ENCODE data around the gene PSAP.

Gene PSAP

GRCh38 chr10:71829896-71830295, 21.2 kb downstream of the PSAP start:
- no peak overlapping the region for H2BK12ac ChIP-seq (ENCODE audit: low read length in 2 of 2)
- no peak overlapping the region for H2BK5ac ChIP-seq (ENCODE audit: low read depth, low read length, poor library complexity, severe bottlenecking)
- no peak overlapping the region for H3K4ac ChIP-seq (ENCODE audit: low read depth in 1 of 2, low read length in 2 of 2)
- DNase-seq, result no peak
- H3K4me1 ChIP-seq (ENCODE audit: control insufficient read depth, insufficient read depth, low read depth, low read length), result peaks cover 14% of the 10 kb centered on the region
- H3K4me2 ChIP-seq (ENCODE audit: low read length, poor library complexity, severe bottlenecking), result no peak overlapping the region
- H3K27ac ChIP-seq (ENCODE audit: low read length, poor library complexity, severe bottlenecking), result no peak overlapping the region
- no peak overlapping the region for H3K14ac ChIP-seq (ENCODE audit: low read length in 2 of 2)
- H2AK5ac ChIP-seq (ENCODE audit: low read length, severe bottlenecking), result no peak overlapping the region
- no peak overlapping the region for H2BK120ac ChIP-seq (ENCODE audit: low read depth, low read length)
- no peak overlapping the region for H3K9ac ChIP-seq (ENCODE audit: low read length)
- no peaks in the 10 kb centered on the region for H3K9me3 ChIP-seq (ENCODE audit: control insufficient read depth, low read length)
- WGBS, result 100% methylated on average over 1 of the region's 5 CpGs
- H3K36me3 ChIP-seq (ENCODE audit: control insufficient read depth in 1 of 2, insufficient read depth in 2 of 2, low read depth in 1 of 2, low read length in 2 of 2), result peaks cover 68 to 89% of the 10 kb centered on the region in 2 experiments
- H3K27me3 ChIP-seq (ENCODE audit: control insufficient read depth in 1 of 2, insufficient read depth in 1 of 2, low read length in 2 of 2), result no peaks in the 10 kb centered on the region
- no peak overlapping the region for H2BK15ac ChIP-seq (ENCODE audit: low read depth, poor library complexity, severe bottlenecking)
- H2AFZ ChIP-seq (ENCODE audit: low read depth, low read length), result no peak overlapping the region
- no peak overlapping the region for H3K23ac ChIP-seq (ENCODE audit: low read length in 2 of 2)
- H4K8ac ChIP-seq (ENCODE audit: low read length), result no peak overlapping the region
- H3K79me1 ChIP-seq (replicated peaks; ENCODE audit: low read length, poor library complexity, severe bottlenecking), result peaks cover 55% of the 10 kb centered on the region
- no peak overlapping the region for H3K18ac ChIP-seq (ENCODE audit: low read depth in 1 of 2, low read length in 2 of 2)
- no peak overlapping the region for H3K4me3 ChIP-seq (ENCODE audit: insufficient read depth in 1 of 2, low read depth in 1 of 2, low read length in 2 of 2)
- no peak overlapping the region for H4K91ac ChIP-seq (ENCODE audit: low read length)

- no peak for DNase-seq
- Histone ChIP-seq H4K91ac (ENCODE audit: low read length) (no peak overlapping the region), H3K4me1 (ENCODE audit: control insufficient read depth, insufficient read depth, low read depth, low read length) (peaks cover 10% of the 10 kb centered on the region), H3K14ac (ENCODE audit: low read length in 2 of 2) (no peak overlapping the region), H2BK120ac (ENCODE audit: low read depth, low read length) (no peak overlapping the region), H3K36me3 (ENCODE audit: control insufficient read depth in 1 of 2, insufficient read depth in 2 of 2, low read depth in 1 of 2, low read length in 2 of 2) (peaks cover 67 to 95% of the 10 kb centered on the region in 2 experiments), H4K8ac (ENCODE audit: low read length) (no peak overlapping the region), H2AK5ac (ENCODE audit: low read length, severe bottlenecking) (no peak overlapping the region), H3K27me3 (ENCODE audit: control insufficient read depth in 1 of 2, insufficient read depth in 1 of 2, low read length in 2 of 2) (no peaks in the 10 kb centered on the region), H2BK12ac (ENCODE audit: low read length in 2 of 2) (no peak overlapping the region), H3K27ac (ENCODE audit: low read length, poor library complexity, severe bottlenecking) (no peak overlapping the region), H3K4me2 (ENCODE audit: low read length, poor library complexity, severe bottlenecking) (no peak overlapping the region), H2BK15ac (ENCODE audit: low read depth, poor library complexity, severe bottlenecking) (no peak overlapping the region), H3K23ac (ENCODE audit: low read length in 2 of 2) (no peak overlapping the region), H3K9ac (ENCODE audit: low read length) (no peak overlapping the region), H3K79me1 (replicated peaks; ENCODE audit: low read length, poor library complexity, severe bottlenecking) (peaks cover 54% of the 10 kb centered on the region), H2AFZ (ENCODE audit: low read depth, low read length) (no peak overlapping the region), H3K18ac (ENCODE audit: low read depth in 1 of 2, low read length in 2 of 2) (no peak overlapping the region), H3K9me3 (ENCODE audit: control insufficient read depth, low read length) (no peaks in the 10 kb centered on the region), H3K4me3 (ENCODE audit: insufficient read depth in 1 of 2, low read depth in 1 of 2, low read length in 2 of 2) (no peak overlapping the region), H2BK5ac (ENCODE audit: low read depth, low read length, poor library complexity, severe bottlenecking) (no peak overlapping the region), H3K4ac (ENCODE audit: low read depth in 1 of 2, low read length in 2 of 2) (no peak overlapping the region)
- WGBS, result 90% methylated on average over 5 of the region's 5 CpGs
Observed at GRCh38 chr10:71829171-71829570, 21.9 kb downstream of the PSAP start.

- WGBS, result 91% methylated on average over 7 of the region's 7 CpGs
- H3K79me1 ChIP-seq (replicated peaks; ENCODE audit: low read length, poor library complexity, severe bottlenecking), result peaks cover 55% of the 10 kb centered on the region
Observed at GRCh38 chr10:71828702-71829101, 22.3 kb downstream of the PSAP start.

GRCh38 chr10:71827852-71828251, 23.2 kb downstream of the PSAP start:
- no peak overlapping the region for H4K8ac ChIP-seq (ENCODE audit: low read length)
- H2BK12ac ChIP-seq (ENCODE audit: low read length in 2 of 2), result no peak overlapping the region
- DNase-seq, result no peak
- no peak overlapping the region for H3K14ac ChIP-seq (ENCODE audit: low read length in 2 of 2)
- no peak overlapping the region for H4K91ac ChIP-seq (ENCODE audit: low read length)
- no peak overlapping the region for H3K27ac ChIP-seq (ENCODE audit: low read length, poor library complexity, severe bottlenecking)
- no peak overlapping the region for H3K4ac ChIP-seq (ENCODE audit: low read depth in 1 of 2, low read length in 2 of 2)
- no peak overlapping the region for H2AK5ac ChIP-seq (ENCODE audit: low read length, severe bottlenecking)
- H3K79me1 ChIP-seq (replicated peaks; ENCODE audit: low read length, poor library complexity, severe bottlenecking), result peaks cover 58% of the 10 kb centered on the region
- WGBS, result 93% methylated on average over 6 of the region's 6 CpGs
- no peak overlapping the region for H2AFZ ChIP-seq (ENCODE audit: low read depth, low read length)
- H3K23ac ChIP-seq (ENCODE audit: low read length in 2 of 2), result no peak overlapping the region
- H3K9ac ChIP-seq (ENCODE audit: low read length), result no peak overlapping the region
- no peak overlapping the region for H2BK120ac ChIP-seq (ENCODE audit: low read depth, low read length)
- no peak overlapping the region for H3K4me2 ChIP-seq (ENCODE audit: low read length, poor library complexity, severe bottlenecking)
- H3K4me3 ChIP-seq (ENCODE audit: insufficient read depth in 1 of 2, low read depth in 1 of 2, low read length in 2 of 2), result no peak overlapping the region
- no peak overlapping the region for H2BK15ac ChIP-seq (ENCODE audit: low read depth, poor library complexity, severe bottlenecking)
- peaks cover 10% of the 10 kb centered on the region for H3K4me1 ChIP-seq (ENCODE audit: control insufficient read depth, insufficient read depth, low read depth, low read length)
- no peak overlapping the region for H3K18ac ChIP-seq (ENCODE audit: low read depth in 1 of 2, low read length in 2 of 2)
- H2BK5ac ChIP-seq (ENCODE audit: low read depth, low read length, poor library complexity, severe bottlenecking), result no peak overlapping the region
- H3K36me3 ChIP-seq (ENCODE audit: control insufficient read depth in 1 of 2, insufficient read depth in 2 of 2, low read depth in 1 of 2, low read length in 2 of 2), result peaks cover 68 to 96% of the 10 kb centered on the region in 2 experiments
- no peaks in the 10 kb centered on the region for H3K9me3 ChIP-seq (ENCODE audit: control insufficient read depth, low read length)
- no peaks in the 10 kb centered on the region for H3K27me3 ChIP-seq (ENCODE audit: control insufficient read depth in 1 of 2, insufficient read depth in 1 of 2, low read length in 2 of 2)

More at GRCh38 chr10:71828702-71829101, 22.3 kb downstream of the PSAP start:
- Histone ChIP-seq H4K8ac (ENCODE audit: low read length) (no peak overlapping the region), H3K18ac (ENCODE audit: low read depth in 1 of 2, low read length in 2 of 2) (no peak overlapping the region), H3K14ac (ENCODE audit: low read length in 2 of 2) (no peak overlapping the region), H2BK5ac (ENCODE audit: low read depth, low read length, poor library complexity, severe bottlenecking) (no peak overlapping the region), H2BK15ac (ENCODE audit: low read depth, poor library complexity, severe bottlenecking) (no peak overlapping the region), H4K91ac (ENCODE audit: low read length) (no peak overlapping the region), H3K36me3 (ENCODE audit: control insufficient read depth in 1 of 2, insufficient read depth in 2 of 2, low read depth in 1 of 2, low read length in 2 of 2) (peaks cover 66 to 95% of the 10 kb centered on the region in 2 experiments), H3K4me1 (ENCODE audit: control insufficient read depth, insufficient read depth, low read depth, low read length) (peaks cover 10% of the 10 kb centered on the region), H3K9ac (ENCODE audit: low read length) (no peak overlapping the region), H3K23ac (ENCODE audit: low read length in 2 of 2) (no peak overlapping the region), H2BK120ac (ENCODE audit: low read depth, low read length) (no peak overlapping the region), H3K9me3 (ENCODE audit: control insufficient read depth, low read length) (no peaks in the 10 kb centered on the region), H3K4me2 (ENCODE audit: low read length, poor library complexity, severe bottlenecking) (no peak overlapping the region), H2AFZ (ENCODE audit: low read depth, low read length) (no peak overlapping the region), H3K27me3 (ENCODE audit: control insufficient read depth in 1 of 2, insufficient read depth in 1 of 2, low read length in 2 of 2) (no peaks in the 10 kb centered on the region), H3K27ac (ENCODE audit: low read length, poor library complexity, severe bottlenecking) (no peak overlapping the region), H3K4ac (ENCODE audit: low read depth in 1 of 2, low read length in 2 of 2) (no peak overlapping the region), H3K4me3 (ENCODE audit: insufficient read depth in 1 of 2, low read depth in 1 of 2, low read length in 2 of 2) (no peak overlapping the region), H2AK5ac (ENCODE audit: low read length, severe bottlenecking) (no peak overlapping the region), H2BK12ac (ENCODE audit: low read length in 2 of 2) (no peak overlapping the region)
- DNase-seq, result no peak

Data from mesenchymal stem cell (in vitro differentiated cells and primary cell).